GM21723 (cell line): ENCODE results near the gene KCTD14.
A peak's percentile ranks its signal among the peaks of the same experiment; 100 is the strongest.
"Not testable (repeated sequence)": the region's sequence is repeated elsewhere in the genome, so short reads cannot be mapped to it uniquely, and the experiment has no call there.

ENCODE experiments used
- ATAC-seq: cut with Tn5 transposase; IDR thresholded peaks from one replicate; pipeline ENCODE4 v1.9.1; 2021; ENCODE audit warnings: mild to moderate bottlenecking, moderate library complexity; ENCODE audit not compliant: unreplicated experiment

The KCTD14 gene

GRCh38 chr11:78027759-78028158 lies 4.7 kb upstream of the KCTD14 start:
- no peak for ATAC-seq

GRCh38 chr11:78025378-78025777 lies 2.3 kb upstream of the KCTD14 start:
- ATAC-seq: no peak

- no peak for ATAC-seq
Measured at GRCh38 chr11:78023426-78023825, 350 bp upstream of the KCTD14 start.

GRCh38 chr11:78021611-78022010 lies 1.5 kb downstream of the KCTD14 start:
- no peak for ATAC-seq

- no peak for ATAC-seq
Measured at GRCh38 chr11:78020246-78020645, 2.8 kb downstream of the KCTD14 start.

GRCh38 chr11:78019808-78020207 lies 3.3 kb downstream of the KCTD14 start:
- no peak for ATAC-seq

GRCh38 chr11:78015878-78016277 lies 7.2 kb downstream of the KCTD14 start:
- ATAC-seq: no peak

- not testable (repeated sequence) for ATAC-seq
Measured at GRCh38 chr11:78014937-78015520, 8.0 kb downstream of the KCTD14 start.

- ATAC-seq: no peak
Measured at GRCh38 chr11:78011301-78011700, 11.8 kb downstream of the KCTD14 start.

- ATAC-seq: no peak
Measured at GRCh38 chr11:78010755-78011154, 12.3 kb downstream of the KCTD14 start.

GRCh38 chr11:78010304-78010703 lies 12.8 kb downstream of the KCTD14 start:
- ATAC-seq: no peak

- ATAC-seq: no peak
Measured at GRCh38 chr11:78009062-78009461, 14.0 kb downstream of the KCTD14 start.

GRCh38 chr11:78000193-78000592 lies 22.9 kb downstream of the KCTD14 start:
- ATAC-seq: no peak

GRCh38 chr11:77999446-78000030 lies 23.5 kb downstream of the KCTD14 start:
- ATAC-seq: no peak

GRCh38 chr11:77994434-77995362 lies 28.4 kb downstream of the KCTD14 start, which contains the start of gene INTS4:
Gene INTS4, minus strand, starts transcription at chr11:77994668. Its CDS starts 25 bp downstream, at chr11:77994643.
- ATAC-seq: peak; percentile 99

- ATAC-seq: no peak
Measured at GRCh38 chr11:77993902-77994301, 29.2 kb downstream of the KCTD14 start.

- ATAC-seq: no peak
Measured at GRCh38 chr11:77990981-77991380, 32.1 kb downstream of the KCTD14 start.

- not testable (repeated sequence) for ATAC-seq
Measured at GRCh38 chr11:77986456-77986855, 36.6 kb downstream of the KCTD14 start.

- ATAC-seq: no peak
Measured at GRCh38 chr11:77981346-77981947, 41.6 kb downstream of the KCTD14 start.

- no peak for ATAC-seq
Measured at GRCh38 chr11:77968337-77968736, 54.7 kb downstream of the KCTD14 start.

- no peak for ATAC-seq
Measured at GRCh38 chr11:77967753-77968152, 55.3 kb downstream of the KCTD14 start.
